HG02981 (cell line): ENCODE results near the gene SMC1A.

Experiments used
- ATAC-seq: cut with Tn5 transposase; IDR thresholded peaks from one replicate; pipeline ENCODE4 v1.9.1; 2021; ENCODE audit warnings: mild to moderate bottlenecking, moderate library complexity; ENCODE audit not compliant: unreplicated experiment

Gene SMC1A

GRCh38 chrX:53354669-53355068 is 67.8 kb downstream of the SMC1A start:
- no peak for ATAC-seq

- ATAC-seq, result no peak
Measured at GRCh38 chrX:53347948-53348347, 74.5 kb downstream of the SMC1A start.

GRCh38 chrX:53340852-53341645 is 81.4 kb downstream of the SMC1A start:
- no peak for ATAC-seq

GRCh38 chrX:53337101-53337500 is 85.4 kb downstream of the SMC1A start:
- no peak for ATAC-seq

- ATAC-seq, result no peak
Measured at GRCh38 chrX:53333853-53334252, 88.6 kb downstream of the SMC1A start.

GRCh38 chrX:53332204-53332603 is 90.2 kb downstream of the SMC1A start:
- no peak for ATAC-seq

- ATAC-seq, result no peak
Measured at GRCh38 chrX:53330331-53330730, 92.1 kb downstream of the SMC1A start.

- ATAC-seq, result no peak
Measured at GRCh38 chrX:53324803-53325202, 97.7 kb downstream of the SMC1A start.
